ENCODE data around the gene ZFP1.

ZFP1 gene

GRCh38 chr16:75193730-75194444 lies 45.6 kb downstream of the ZFP1 start:
- Mint-ChIP-seq H3K4me3 (no peak overlapping the region), H3K27me3 (ENCODE audit: low read depth, poor library complexity) (peaks cover 20% of the 10 kb centered on the region), H3K36me3 (ENCODE audit: low read depth) (no peaks in the 10 kb centered on the region), H3K27ac (peak overlapping the region; percentile 77), H3K4me1 (peaks cover 16% of the 10 kb centered on the region), H3K9me3 (peaks cover 7% of the 10 kb centered on the region)
- TF ChIP-seq, protein P1, sequence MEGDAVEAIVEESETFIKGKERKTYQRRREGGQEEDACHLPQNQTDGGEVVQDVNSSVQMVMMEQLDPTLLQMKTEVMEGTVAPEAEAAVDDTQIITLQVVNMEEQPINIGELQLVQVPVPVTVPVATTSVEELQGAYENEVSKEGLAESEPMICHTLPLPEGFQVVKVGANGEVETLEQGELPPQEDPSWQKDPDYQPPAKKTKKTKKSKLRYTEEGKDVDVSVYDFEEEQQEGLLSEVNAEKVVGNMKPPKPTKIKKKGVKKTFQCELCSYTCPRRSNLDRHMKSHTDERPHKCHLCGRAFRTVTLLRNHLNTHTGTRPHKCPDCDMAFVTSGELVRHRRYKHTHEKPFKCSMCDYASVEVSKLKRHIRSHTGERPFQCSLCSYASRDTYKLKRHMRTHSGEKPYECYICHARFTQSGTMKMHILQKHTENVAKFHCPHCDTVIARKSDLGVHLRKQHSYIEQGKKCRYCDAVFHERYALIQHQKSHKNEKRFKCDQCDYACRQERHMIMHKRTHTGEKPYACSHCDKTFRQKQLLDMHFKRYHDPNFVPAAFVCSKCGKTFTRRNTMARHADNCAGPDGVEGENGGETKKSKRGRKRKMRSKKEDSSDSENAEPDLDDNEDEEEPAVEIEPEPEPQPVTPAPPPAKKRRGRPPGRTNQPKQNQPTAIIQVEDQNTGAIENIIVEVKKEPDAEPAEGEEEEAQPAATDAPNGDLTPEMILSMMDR (IDR thresholded peaks at IDR 0.05): no peak
- DNase-seq: no peak

GRCh38 chr16:75195811-75196790 lies 47.8 kb downstream of the ZFP1 start:
- Mint-ChIP-seq H3K27me3 (ENCODE audit: low read depth, poor library complexity) (peaks cover 18% of the 10 kb centered on the region), H3K9me3 (no peaks in the 10 kb centered on the region), H3K4me1 (peaks cover 16% of the 10 kb centered on the region), H3K36me3 (ENCODE audit: low read depth) (no peaks in the 10 kb centered on the region), H3K4me3 (no peak overlapping the region), H3K27ac (no peak overlapping the region)
- DNase-seq: no peak
- TF ChIP-seq, protein P1 (IDR thresholded peaks at IDR 0.05): no peak

GRCh38 chr16:75196836-75197235 lies 48.5 kb downstream of the ZFP1 start:
- Mint-ChIP-seq H3K4me1 (peaks cover 16% of the 10 kb centered on the region), H3K36me3 (ENCODE audit: low read depth) (no peaks in the 10 kb centered on the region), H3K4me3 (no peak overlapping the region), H3K27ac (no peak overlapping the region), H3K27me3 (ENCODE audit: low read depth, poor library complexity) (peaks cover 21% of the 10 kb centered on the region), H3K9me3 (no peaks in the 10 kb centered on the region)
- TF ChIP-seq, protein P1 (IDR thresholded peaks at IDR 0.05): no peak
- DNase-seq: no peak

DNA sequence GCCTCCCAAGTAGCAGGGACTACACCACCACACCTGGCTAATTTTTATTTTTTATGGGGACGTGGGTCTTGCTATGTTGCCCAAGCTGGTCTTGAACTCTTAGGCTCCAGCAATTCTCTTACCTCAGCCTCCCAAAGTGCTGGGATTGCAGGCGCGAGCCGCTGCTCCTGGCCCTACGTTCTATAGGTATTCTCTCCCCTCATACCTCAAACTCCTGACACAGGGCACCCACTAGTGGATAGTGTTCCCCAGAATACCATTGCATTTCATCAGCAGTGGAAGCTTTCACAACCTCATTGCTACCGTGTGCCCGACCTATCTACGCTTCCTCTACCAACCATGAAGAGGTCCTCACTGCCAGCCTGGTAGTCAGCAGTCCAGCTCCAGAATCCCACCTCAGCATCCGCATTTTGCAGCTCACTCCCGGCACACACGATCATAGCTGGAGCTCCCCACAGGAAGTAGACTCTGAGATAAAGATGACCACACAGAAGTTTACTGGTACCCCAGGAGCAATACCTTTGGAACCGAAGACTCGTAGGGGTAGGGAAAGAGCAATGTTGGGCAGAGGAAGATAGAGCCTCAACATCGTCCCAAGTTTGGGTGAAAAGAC lies 49.3 kb downstream of the ZFP1 start:
- Mint-ChIP-seq H3K9me3 (no peaks in the 10 kb centered on the region), H3K4me3 (no peak overlapping the region), H3K27ac (no peak overlapping the region), H3K4me1 (peaks cover 12% of the 10 kb centered on the region), H3K27me3 (ENCODE audit: low read depth, poor library complexity) (peaks cover 19% of the 10 kb centered on the region), H3K36me3 (ENCODE audit: low read depth) (no peaks in the 10 kb centered on the region)
- DNase-seq: no peak
- TF ChIP-seq, protein P1 (IDR thresholded peaks at IDR 0.05): no peak

DNA sequence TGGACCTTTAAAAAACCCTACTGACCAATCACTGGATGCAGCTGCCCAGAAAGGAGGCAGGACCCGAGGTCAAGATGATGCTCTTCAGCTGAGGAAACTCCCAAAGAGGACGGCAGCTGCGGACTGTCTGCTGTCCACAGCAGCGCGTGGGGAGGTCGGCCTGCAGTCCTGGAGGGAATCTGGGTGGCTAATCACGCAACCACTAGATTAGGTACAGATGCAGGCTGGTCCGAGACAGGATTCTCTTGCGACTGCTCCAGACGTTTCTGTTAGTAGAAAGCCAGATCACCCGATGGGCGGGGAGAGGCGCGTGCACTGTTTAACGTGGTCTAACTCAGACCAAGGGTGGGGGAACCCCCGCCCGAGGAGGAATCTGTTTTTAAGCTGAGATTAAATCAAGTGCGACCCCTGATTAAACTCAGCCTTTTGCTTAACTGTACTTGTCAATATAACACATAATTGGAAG lies 49.8 kb downstream of the ZFP1 start:
- Mint-ChIP-seq H3K27me3 (ENCODE audit: low read depth, poor library complexity) (peaks cover 16% of the 10 kb centered on the region), H3K9me3 (no peaks in the 10 kb centered on the region), H3K27ac (no peak overlapping the region), H3K36me3 (ENCODE audit: low read depth) (no peaks in the 10 kb centered on the region), H3K4me3 (no peak overlapping the region), H3K4me1 (peaks cover 15% of the 10 kb centered on the region)
- TF ChIP-seq, protein P1 (IDR thresholded peaks at IDR 0.05): no peak
- DNase-seq: no peak
